Measurements from ENCODE around the gene MIOX.

Gene MIOX

DNA sequence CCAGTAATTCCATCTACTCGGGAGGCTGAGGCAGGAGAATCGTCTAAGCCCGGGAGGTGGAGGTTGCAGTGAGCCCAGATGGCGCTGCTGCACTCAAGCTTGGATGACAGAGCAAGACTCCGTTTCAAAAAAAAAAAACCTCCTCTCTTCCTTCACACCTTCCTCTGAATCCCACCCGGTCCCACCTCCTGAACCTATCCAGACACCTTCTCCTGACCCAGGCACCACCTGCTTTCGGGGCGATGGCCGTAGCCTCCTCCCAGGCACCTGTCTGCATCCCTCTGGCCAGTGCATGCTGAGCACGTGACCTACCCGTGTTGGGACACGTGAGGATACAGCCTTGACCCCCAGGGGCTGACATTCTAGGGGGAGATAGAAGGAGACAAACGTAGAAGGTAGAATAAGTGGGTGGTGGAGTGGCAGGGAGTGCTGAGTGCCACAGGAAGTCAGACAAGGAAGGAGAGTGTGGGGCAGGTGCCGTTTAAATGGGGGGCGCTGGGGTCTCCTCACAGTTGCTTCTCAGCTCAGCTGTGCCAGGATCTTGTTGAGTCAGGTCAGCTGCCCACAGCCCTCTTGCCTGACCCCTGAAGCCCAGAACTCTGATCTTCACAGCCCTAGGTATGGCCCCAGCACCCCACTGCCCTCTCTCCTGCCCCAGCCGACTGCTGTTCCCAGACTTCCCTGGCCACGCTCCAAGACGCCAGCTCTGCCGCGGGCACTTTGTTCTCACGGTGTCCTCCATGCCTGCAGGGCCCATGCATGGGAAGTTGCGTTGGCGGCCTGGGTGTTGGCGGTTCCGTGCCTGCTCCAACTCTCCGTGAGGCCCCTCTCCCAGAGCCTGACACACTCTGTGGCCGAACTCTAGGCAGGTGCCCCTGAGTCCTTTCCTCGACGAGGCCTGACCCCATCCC, 1.2 kb upstream of the MIOX start:
- no peak overlapping the region for H3K4me3 ChIP-seq (replicated peaks in 1 of 2; ENCODE audit: low read depth in 2 of 2, low read length in 2 of 2)
- DNase-seq (ENCODE audit: low read depth in 2 of 2) = no peak
- TF ChIP-seq, protein P1, sequence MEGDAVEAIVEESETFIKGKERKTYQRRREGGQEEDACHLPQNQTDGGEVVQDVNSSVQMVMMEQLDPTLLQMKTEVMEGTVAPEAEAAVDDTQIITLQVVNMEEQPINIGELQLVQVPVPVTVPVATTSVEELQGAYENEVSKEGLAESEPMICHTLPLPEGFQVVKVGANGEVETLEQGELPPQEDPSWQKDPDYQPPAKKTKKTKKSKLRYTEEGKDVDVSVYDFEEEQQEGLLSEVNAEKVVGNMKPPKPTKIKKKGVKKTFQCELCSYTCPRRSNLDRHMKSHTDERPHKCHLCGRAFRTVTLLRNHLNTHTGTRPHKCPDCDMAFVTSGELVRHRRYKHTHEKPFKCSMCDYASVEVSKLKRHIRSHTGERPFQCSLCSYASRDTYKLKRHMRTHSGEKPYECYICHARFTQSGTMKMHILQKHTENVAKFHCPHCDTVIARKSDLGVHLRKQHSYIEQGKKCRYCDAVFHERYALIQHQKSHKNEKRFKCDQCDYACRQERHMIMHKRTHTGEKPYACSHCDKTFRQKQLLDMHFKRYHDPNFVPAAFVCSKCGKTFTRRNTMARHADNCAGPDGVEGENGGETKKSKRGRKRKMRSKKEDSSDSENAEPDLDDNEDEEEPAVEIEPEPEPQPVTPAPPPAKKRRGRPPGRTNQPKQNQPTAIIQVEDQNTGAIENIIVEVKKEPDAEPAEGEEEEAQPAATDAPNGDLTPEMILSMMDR (IDR thresholded peaks at IDR 0.05; ENCODE audit: low read depth, low read length) = no peak

DNA sequence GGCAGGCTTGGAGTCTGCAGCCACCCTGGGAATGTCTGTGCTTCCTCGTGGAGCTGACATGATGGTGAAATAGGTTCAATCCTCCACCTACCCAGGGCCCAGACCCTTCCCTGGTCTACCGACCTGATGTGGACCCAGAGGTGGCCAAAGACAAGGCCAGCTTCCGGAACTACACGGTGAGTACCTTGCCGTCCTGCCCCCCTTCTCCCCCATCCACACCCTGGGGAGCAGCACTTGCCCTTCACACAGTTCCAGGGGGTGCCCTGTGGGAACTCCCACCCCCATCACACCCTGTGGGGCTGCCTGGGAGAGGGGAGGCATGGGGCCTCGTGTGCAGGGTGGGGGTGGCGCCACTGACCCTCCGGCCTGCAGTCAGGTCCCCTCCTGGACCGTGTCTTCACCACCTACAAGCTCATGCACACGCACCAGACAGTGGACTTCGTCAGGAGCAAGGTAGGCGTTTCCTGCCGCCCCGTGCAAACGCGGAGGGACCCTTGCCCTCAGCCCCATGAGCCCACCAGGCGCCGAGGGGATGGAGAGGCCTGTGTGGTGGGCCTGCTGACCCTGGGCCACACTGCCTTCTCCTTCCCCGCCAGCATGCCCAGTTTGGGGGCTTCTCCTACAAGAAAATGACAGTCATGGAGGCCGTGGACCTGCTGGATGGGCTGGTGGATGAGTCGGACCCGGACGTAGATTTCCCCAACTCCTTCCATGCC, 789 bp downstream of the MIOX start:
- H3K4me3 ChIP-seq (replicated peaks in 1 of 2; ENCODE audit: low read depth in 2 of 2, low read length in 2 of 2) = no peak overlapping the region
- no peak for DNase-seq (ENCODE audit: low read depth in 2 of 2)
- TF ChIP-seq, protein P1 (IDR thresholded peaks at IDR 0.05; ENCODE audit: low read depth, low read length) = no peak

DNA sequence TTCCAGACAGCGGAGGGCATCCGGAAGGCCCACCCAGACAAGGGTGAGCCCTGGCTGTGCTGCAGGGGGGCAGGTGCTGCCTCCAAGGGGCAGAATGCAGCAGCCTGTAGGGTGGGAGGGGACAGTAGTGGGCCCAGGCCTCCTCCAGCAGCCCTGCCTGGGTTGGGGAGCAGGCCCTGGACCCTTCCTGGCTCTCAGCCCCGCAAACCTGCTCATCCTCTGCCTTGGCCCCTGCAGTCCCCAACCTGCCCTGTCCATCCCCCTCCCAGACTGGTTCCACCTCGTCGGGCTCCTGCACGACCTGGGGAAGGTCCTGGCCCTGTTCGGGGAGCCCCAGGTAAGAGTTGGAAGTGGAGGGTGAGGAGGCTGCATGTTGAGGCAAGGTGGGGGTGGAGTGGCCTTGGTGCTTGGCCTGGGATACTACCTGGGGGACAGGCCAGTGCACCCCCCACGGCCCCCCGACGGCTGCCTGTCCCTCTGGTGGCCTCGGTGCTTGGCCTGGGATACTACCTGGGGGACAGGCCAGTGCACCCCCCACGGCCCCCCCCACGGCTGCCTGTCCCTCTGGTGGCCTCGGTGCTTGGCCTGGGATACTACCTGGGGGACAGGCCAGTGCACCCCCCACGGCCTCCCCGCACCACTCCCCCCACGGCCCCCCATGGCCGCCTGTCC, 1.5 kb downstream of the MIOX start:
- no peak overlapping the region for H3K4me3 ChIP-seq (replicated peaks in 1 of 2; ENCODE audit: low read depth in 2 of 2, low read length in 2 of 2)
- no peak for DNase-seq (ENCODE audit: low read depth in 2 of 2)
- TF ChIP-seq, protein P1 (IDR thresholded peaks at IDR 0.05; ENCODE audit: low read depth, low read length) = no peak

DNA sequence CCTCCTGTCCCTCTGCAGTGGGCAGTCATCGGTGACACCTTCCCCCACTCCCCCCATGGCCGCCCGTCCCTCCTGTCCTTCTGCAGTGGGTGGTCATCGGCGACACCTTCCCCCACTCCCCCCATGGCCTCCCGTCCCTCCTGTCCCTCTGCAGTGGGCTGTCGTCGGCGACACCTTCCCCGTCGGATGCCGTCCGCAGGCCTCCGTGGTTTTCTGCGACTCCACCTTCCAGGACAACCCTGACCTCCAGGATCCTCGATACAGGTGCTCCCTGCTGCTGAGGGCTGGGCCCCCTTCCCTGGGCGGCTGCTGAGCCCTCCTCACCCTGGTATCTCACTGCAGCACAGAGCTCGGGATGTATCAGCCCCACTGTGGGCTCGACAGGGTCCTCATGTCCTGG, 2.2 kb downstream of the MIOX start:
- TF ChIP-seq, protein P1 (IDR thresholded peaks at IDR 0.05; ENCODE audit: low read depth, low read length) = no peak
- no peak for DNase-seq (ENCODE audit: low read depth in 2 of 2)
- H3K4me3 ChIP-seq (replicated peaks in 1 of 2; ENCODE audit: low read depth in 2 of 2, low read length in 2 of 2) = no peak overlapping the region

DNA sequence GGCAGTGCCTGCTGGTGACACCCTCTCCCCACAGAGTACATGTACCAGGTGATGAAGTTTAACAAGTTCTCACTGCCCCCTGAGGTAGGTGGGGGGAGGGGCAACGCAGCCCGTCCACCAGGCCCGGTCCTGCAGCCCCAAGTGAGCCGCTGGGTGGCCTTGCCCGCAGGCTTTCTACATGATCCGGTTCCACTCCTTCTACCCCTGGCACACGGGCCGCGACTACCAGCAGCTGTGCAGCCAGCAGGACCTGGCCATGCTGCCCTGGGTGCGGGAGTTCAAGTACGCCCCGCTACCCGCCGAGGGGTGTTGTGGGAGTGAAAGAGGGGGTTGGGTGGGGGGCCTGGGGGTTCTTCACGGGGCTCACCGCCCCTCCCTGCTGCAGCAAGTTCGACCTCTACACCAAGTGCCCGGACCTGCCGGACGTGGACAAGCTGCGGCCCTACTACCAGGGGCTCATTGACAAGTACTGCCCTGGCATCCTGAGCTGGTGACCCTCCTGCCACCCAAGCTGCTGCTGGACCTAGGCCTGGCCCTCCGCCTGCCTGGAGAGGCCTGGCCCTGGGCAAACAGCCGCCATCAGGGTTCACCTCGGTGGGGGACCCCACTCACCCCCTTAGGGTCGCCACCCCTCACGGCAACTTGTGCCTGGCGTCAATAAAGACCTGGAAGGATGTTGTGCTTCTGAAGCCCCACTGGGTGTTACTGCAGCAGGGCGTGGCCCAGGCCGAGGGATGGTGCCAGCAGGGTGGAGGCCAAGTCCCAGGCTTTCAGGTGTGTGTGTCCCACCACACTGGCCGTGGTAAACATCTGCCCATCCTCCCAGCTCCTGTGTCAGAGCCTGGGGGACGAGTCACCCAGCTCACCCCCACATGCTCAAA, 2.9 kb downstream of the MIOX start:
- H3K4me3 ChIP-seq (replicated peaks in 1 of 2; ENCODE audit: low read depth in 2 of 2, low read length in 2 of 2) = no peak overlapping the region
- TF ChIP-seq, protein P1 (IDR thresholded peaks at IDR 0.05; ENCODE audit: low read depth, low read length) = no peak
- no peak for DNase-seq (ENCODE audit: low read depth in 2 of 2)

Data from cardiac fibroblast (primary cell).